Epidermal melanocyte (primary cell): ENCODE results near the gene PKN1.
"Not testable (repeated sequence)": the region's sequence is repeated elsewhere in the genome, so short reads cannot be mapped to it uniquely, and the experiment has no call there.

Experiments
- DNase-seq: peaks from one replicate; pipeline ENCODE4 v3.0.0; 2011; ENCODE audit warnings: low spot score; ENCODE audit not compliant: insufficient read length

PKN1 gene

DNA sequence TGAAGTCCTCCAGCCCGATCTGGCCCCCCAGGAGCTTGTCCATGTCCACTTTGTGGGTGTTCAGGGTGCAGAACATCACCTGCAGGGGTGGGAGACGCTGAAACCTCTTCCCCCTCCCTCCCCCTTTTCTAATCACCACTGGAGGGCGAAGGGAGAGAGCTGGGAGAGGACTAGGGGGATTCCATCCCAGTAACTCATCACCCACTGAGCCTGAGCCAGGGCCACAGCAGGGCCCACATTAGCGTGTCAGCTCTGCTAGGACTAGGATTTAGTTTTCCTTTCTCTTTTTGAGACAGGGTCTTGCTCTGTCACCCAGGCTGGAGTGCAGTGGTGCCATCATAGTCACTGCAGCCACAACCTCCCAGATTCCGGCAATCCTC, 47.6 kb downstream of the PKN1 start:
- peak; percentile 18 for DNase-seq

DNA sequence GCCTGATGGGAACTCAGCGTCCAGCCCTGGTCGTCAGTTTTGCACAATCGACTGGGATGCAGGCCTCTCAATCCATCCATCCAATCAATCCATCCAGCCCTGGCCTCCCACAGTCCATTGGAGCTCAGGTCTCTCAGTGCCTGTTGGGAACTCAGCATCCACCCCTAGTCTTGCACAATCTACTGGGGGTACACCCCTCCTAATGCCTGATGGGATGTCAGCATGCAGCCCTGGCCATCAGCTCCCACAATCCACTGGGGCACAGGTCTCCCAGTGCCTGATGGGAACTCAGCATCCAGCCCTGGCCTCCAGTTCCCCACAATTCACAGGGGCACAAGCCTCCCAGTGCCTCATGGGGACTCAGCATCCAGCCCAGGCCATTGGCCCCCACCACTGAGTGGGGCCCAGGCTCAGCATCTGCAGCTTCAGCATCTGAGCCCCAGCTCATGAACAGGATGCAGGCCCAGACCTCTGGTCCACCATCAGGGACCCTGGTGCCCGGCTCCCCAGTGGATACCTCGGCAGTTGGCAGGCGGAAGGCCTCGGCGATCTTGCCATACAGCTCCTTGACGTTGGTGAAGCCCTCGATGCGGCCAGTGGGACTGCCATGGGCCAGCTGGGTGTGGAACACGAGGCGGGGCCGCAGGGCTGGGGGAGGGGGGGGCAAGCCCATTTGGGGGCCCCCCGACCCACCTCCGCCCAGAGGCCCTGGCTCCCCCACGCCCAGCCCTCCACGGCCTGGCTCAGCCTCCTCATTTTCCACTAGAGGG, 49.3 kb downstream of the PKN1 start:
- DNase-seq, result peak; percentile 12

DNA sequence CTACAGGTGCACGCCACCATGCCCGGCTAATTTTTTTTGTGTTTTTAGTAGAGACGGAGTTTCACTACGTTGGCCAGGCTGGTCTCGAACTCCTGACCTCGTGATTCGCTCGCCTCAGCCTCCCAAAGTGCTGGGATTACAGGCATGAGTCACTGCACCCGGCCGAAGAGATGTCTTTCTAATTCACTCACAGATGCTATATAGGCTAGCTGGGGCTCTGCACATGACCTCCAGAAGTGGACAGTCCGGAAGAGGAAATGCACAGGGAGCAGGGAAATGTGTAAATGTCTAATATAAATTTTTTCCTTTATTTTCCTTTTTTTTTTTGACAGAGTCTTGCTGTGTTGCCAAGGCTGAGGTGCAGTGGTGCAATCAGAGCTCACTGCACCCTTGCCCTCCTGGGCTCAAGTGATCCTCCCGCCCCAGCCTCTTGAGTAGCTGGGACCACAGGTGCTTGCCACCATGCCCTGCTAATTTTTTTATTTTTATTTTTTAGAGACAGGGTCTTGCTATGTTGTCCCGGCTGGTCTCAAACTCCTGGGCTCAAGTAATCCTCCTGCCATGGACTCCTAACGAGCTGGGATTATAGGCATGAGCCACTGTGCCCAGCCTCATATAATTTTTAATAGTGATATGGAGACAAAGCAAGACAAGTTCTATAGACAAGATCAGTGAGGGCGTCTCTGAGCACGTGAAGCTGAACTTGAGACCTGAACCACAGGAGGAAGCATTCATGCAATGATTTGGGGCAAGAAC, 54.4 kb downstream of the PKN1 start:
- no peak for DNase-seq

DNA sequence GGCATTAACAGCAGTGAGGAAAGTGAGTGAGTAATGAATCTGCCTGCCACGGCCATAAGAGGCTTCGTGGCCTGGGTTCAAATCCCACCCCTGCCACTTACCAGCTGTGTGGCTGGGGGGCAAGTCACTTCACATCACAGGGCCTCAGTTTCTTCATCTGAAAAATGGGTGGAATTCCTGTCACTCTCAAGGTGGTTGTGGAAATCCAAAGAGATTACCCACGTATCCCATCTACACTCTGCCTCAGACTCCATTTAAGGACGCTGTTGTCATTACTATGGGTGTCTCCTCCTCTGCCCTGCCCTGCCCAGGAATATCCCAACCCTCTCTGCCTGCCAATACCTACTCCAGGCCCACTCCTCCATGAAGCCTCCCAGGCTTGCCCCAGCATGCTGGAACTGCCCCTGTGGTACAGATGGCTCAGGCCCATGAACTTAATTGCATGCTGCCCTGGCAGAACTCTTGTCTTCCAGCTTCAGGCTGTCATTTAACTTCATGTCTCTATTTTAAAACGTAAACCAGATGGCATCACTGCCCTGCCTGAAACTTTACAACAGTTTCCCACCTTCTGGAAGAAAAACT, 59.7 kb downstream of the PKN1 start:
- DNase-seq, result no peak

DNA sequence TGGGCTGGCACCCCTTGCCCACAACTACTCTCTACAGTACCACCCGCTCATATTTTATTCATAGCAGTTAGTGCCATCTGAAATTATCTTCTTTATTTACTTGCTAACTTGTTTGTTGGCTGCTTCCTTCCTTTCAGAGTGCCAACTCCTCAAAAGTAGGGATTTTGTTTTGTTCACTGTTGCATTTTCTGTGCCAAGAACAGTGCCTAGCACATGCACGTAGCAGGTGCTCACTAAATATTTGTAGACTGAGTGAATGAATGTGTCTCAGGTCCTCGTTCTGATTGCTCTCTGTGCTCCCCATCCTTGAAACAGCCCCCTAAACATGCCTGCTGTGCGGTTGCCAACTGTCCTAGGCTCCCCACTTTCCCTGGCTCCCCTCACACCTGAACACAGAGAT, 61.3 kb downstream of the PKN1 start:
- DNase-seq, result no peak

DNA sequence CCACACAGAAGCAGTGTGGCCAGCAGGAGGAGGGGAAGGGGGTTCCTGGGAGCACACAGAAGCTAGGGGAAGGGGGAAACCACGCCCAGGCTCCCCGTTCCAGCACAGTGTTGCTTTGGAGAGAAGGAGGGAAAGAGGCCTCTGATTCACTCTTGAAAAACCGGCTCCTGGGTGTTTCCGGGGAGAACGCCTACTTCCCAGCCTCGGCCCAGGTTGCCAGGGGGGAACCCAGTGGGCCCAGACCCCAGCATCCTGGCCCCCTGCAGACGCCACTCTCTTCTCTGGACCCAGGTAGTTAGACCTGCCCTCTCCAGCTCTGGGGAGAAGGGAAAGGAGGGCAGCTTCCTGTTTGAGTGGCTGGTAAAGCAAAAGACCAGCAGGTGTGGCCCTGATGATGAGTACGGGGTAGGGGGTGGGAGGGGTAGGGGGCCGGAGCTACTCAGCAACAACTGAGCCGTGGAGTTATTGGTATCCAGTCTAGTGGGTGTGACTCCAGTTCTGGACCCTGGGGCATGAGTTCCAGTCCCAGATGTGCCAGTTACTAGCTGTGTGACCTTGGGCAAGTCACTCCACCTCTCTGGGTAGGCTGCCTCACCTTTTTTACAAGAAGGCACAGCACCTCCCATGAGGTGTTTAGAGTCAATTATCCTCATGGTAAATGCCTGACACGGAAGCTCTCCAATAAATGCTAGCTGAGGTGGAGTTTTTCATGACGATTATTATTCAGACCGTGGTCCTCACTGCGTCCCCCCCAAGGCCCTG, 62.0 kb downstream of the PKN1 start:
- no peak for DNase-seq

DNA sequence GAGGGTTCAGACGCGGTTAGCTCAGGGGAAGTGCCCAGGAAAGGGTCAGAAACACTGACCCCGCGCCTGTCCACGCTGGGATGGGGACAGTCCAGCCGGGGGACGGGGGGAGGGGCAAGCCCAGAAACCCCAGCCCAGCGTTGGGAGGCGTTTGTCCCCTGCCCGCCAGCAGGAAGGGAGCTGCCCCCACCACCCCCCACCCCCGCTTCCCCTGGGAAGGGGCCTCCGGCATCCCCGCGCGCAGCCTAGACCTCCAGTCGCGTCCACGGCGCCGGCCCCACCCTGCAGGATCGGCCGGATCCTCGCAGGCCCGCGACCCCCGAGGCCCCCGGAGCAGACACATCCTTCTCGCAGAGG, 62.5 kb downstream of the PKN1 start:
- no peak for DNase-seq

GRCh38 chr19:14496029-14496833, 63.1 kb downstream of the PKN1 start, which contains the start of gene GIPC1:
Gene GIPC1 (minus strand): TSS chr19:14496127. CDS start chr19:14482976, 13,151 bp downstream.
- peak; percentile 99 for DNase-seq

DNA sequence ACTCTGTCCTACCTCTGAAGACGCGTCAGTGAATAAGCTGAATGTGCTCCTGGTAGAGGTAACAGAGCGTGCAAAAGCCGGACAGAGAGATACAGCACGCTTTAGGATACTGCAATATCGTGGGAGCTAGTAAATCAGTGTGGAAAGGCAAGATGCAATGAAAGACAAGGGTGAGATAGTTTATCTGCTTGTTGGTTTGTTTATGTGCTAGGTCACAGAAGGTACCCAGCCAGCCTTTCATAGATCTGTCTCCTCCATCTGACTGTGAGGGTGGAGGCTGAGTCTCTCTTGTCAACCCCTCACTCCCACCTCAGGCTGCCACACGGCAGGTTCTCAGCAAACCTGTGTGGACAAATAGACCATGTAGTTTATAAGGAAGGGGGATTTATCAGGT, 63.7 kb downstream of the PKN1 start:
- no peak for DNase-seq

DNA sequence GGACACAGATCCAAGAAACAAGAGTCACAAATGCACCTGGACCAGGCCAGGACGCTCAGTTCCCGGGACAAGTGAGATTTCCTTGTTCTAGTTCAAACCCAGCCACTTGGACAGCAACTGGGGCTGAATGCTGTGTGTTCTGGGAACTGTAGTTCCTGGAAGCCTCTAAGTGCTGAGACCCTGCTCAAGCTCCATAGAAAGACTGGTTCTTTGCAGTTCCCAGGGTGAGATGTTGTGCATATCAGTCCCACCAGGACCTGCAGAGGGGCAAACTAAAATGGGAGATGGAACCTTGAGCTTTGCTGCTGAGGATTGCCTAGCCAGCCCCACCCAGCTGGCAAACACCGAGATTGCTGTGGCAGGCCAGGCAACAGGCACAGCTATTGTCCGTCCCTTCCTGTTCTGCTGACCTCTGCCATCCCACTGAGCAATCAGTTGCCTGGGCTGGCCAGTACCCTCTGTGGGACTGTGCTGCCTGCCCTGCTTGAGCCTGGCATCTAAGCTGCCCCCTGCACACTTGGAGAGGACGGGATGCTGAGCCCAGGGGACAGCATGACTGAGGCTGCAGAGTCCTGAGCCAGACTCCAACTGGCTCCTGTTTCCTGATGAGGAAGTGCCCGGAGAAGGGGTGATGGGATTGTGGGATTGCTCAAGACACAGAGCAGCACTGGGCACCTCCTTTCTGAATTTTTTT, 64.3 kb downstream of the PKN1 start:
- no peak for DNase-seq

- DNase-seq, result no peak
Measured at GRCh38 chr19:14502334-14503092, 69.4 kb downstream of the PKN1 start.

- DNase-seq, result no peak
Measured at GRCh38 chr19:14503285-14503684, 70.2 kb downstream of the PKN1 start.

GRCh38 chr19:14504575-14504974, 71.5 kb downstream of the PKN1 start:
- not testable (repeated sequence) for DNase-seq

DNA sequence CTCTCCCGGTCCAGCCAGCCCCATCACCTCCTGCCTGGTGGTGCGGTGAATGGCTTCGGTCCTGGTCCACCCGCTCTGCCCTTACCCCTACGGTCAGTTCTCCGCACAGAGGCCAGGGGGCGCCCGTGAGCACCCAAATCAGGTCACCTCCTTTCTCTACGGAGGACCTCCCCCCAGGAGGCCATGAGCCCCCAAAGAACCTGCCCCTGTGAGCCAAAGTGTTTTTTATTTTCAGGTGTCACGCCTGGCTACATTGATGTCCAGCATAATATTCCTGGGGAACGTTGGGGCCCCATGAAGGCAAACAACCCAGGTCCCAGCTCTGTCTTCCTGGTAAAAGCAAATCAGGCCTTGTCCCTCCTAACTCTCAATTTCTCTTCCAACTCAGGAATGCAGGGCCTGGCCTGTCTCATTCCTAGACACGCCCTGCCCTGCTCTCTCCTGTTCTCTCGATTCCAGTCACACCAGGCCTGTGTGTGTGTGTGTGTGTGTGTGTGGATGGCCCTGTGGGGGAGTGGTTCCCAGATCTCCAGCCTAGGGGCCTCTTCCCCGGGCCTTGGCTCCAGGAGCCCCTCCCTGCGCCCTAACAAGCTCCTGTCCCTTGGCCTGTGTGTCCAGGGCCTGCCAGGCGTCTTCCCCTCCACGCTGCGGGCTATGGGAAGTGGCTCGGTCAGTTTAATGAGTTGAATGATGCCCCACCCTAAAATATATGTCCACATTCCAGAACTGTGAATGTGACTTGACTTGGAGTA, 72.6 kb downstream of the PKN1 start:
- DNase-seq, result no peak

DNA sequence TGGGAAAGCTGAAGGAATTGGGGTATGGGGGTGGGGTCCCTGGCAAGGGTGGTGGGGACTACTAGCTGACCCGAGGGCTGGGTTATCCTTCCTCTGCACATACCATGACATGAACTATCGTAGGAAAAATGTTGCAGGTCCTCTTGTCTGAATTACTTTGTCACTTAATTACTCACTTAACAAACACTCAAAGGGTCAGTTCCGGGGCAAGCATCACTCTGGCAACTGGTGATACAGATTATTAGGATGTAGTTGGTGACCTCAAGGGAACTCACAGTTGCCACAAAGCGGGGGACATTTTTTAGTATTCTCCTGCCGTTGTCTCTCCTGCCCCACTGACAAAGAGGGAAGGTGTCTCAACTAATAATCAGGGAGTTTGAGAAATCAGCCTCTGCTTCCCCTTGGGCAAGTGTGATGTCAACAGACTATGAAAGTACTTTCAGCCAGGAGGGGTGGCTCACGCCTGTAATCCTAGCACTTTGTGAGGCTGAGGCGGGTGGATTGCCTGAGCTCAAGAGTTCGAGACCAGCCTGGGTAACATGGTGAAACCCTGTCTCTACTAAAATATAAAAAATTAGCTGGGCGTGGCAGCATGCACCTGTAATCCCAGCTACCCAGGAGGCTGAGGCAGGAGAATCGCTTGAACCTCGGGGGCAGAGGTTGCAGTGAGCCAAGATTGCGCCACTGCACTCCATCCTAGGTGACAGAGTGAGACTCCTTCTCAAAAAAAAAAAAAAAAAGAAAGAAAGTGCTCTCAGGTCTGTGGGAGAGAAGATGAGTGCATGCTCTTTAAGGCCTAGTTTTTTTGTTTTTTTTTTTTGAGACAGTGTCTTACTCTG, 74.8 kb downstream of the PKN1 start:
- DNase-seq, result no peak

GRCh38 chr19:14510311-14511228, 77.5 kb downstream of the PKN1 start:
- no peak for DNase-seq

DNA sequence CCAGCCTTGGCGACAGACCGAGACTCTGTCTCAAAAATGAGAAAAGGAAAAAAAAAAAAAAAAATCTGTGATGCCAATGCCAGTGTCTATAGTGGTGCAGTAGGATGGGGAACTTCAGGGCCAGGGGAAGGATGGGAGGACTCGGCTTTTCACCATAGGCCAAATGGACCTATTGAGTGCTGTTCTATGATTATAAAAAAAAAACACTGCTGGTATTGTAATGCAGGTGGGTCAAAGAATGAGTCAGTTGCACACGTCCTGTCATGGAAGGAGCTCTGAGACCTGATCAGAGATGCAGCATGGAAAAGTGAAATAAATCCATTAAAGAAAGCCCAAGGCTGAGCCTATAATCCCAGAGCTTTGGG, 78.1 kb downstream of the PKN1 start:
- DNase-seq, result no peak
